ENCODE measurements around the gene FOXL2.

The FOXL2 gene

GRCh38 chr3:138944929-138945708 is 1.8 kb downstream of the FOXL2 start:
- DNase-seq: no peak

DNA sequence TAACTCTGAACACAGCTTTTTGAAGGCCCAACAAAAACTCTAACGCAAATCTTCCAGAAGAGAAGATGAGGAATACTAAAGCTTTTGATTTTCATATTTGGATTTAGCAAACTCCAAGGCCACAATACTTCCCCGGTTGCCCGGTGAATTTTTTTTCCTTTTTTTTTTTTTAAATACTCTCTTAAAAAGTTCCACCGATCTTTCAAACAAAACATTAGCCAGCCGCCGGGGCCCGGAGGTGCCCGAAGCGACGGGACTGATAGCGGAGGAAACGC is 2.3 kb downstream of the FOXL2 start:
- DNase-seq: no peak

DNA sequence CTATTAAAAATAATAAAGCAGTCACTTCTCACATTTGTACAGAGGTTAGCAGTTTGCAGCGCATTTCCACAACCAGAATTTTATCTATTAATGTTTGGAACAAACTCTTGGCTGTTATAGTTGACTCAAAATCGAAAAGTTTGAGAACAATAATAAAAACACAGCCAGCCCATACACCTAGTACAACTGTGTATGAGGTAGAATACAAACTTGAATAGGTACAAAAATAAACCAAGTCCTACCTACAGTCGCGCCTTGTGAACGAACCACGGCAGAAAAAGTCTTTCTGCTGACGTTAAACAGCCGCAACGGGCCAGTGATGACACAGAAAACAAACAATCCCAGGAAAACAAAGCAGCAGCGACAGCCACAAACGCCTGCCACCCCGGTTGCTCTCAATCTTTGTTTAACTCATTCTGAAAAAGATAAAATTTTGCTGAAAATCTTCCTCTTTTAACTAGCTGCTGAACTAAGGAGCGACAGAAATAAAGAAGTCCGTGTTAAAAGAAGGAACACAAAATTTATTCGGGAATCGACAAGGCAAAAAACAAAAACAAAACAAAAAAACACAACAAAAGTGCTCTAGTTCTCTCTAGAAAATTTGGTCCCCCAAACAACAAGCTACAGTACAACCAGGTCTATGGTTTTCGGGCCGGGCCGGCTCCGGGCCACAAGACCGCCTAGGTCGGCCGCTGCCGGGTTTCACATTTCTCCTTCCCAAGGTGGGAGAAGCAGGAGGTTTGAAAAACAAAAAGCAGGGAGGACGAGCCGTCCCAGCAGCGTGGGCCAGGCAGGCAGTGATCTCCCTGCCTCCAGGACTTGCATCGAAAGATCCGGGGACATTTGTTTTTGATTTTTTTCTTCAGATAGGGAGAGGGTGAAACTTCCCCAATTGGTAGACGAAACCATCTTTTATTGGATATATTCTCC is 2.9 kb downstream of the FOXL2 start:
- no peak for DNase-seq

DNA sequence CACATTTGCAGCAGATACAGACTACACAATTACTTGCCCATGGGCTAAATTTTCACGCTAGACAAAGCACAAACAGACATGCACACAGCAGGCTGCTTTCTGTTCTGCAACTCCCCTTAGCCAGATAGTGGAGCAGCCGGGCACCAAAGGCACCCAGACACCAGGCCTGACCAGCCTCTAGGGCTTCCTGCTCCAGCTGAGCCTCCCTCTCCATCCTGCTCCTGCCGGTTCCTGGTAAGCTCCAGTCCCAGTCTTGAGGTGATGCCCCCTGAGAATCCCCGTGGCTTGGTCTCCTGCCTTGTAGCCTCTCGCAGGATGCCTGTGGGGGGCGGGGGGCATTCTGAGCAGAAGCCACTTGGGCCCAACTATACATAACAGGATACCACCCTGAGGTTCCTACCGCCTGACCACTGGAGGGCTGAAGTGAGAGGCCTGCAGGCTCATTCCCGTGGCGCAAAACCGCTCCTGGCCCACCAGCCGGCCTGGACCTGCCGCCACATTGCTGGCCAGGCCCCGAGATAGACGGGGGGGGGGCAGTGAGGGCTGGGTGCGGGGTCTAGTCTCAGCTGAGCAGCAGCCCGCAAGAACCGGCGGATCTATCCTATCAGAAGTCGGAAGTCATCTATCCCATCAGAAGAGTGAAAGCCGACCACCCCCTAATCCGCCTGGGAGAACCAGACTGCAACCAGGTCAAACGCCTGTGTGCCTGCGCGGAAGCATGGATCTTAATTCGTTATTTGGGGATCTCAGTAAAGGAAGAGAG is 3.9 kb downstream of the FOXL2 start:
- no peak for DNase-seq

DNA sequence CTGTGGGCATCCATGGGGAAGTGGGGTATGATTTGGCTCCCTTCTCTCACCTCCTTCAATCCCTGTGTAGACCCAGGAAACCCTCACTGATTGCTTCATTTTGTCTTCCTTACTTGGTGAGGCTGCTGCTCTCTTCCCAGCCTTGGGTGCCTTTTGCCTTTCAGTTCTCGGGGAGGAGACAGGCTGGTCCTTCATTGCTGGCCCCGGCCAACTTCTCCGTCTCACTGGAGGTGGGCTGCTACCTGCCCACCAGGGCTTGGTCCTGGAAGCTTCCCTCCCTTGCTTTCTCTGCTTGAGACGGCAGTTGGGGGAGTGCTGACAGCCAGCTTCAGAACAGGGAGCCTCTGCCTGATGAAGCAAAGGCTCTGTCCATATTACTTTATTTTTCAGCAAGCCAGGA is 4.7 kb downstream of the FOXL2 start:
- DNase-seq: no peak

- peak; percentile 22 for DNase-seq
Measured at GRCh38 chr3:138941259-138941885, 5.6 kb downstream of the FOXL2 start.

- DNase-seq: no peak
Measured at GRCh38 chr3:138940446-138940845, 6.5 kb downstream of the FOXL2 start.

DNA sequence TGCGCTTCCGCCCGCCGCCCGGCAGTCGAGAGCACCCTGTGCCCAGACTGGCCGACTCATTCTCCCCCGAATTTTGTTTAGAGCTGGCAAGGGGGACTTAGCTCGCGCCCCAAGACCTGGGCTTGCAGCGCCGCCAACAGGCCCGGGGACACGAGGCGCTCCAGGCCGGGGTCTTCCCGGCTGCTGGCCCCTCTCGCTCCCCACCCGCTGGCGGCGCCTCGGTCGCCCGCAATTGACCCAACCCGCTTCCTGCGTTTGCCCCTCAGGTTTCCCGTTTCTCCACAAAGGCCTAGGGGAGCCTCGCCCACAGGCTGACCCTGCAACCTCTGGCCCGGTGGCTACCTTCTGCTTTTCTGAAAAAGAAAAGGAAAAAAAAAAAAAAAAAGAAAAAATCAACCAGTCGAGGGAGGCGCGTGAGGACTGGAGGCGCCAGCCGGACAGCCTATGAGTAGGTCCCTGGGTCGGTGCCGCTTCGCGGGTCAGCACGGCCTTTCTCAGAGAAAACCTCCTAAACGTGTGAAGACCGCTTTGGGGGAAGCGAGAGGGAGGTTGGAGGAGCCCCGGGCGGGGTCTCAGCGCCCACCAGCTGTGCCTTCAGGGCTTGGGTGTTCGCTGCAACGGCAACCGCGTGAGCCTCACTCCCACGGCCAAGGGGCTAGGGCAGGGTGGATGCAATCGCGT is 7.2 kb downstream of the FOXL2 start:
- no peak for DNase-seq

DNA sequence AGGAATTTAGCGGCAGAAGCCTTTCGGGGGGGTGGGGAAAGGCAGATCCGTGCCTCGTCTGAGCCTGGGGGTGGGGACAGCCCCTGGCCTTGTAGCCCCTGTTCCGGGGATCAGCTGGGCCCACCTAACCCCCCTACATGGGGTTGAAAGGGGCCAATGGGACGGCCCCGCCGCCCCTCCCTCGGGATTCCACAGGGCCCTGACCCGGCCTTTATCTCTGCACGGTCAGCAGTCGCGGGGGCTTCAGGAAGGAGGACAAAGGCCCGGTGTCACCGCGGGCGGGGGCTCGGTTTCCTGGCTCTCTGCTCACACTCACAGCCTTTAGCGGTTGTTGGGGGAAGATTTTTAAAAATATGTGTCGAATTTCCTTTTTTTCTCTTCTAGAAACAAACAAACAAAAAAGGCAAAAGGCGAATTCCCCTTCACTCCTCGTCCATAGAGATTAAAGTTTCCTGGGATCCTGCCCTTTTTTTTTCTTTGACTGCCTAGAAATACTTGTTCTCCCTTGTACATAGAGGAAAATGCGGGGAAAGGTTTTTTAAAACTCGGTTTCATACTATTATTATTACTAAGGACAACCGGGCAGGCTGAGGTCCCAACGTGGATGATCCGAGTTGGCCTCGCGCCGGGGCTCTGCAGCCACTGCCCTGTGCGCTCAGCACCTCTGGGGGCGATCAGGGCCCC is 7.9 kb downstream of the FOXL2 start:
- DNase-seq: no peak

GRCh38 chr3:138938056-138938876 is 8.7 kb downstream of the FOXL2 start:
- DNase-seq: no peak

DNA sequence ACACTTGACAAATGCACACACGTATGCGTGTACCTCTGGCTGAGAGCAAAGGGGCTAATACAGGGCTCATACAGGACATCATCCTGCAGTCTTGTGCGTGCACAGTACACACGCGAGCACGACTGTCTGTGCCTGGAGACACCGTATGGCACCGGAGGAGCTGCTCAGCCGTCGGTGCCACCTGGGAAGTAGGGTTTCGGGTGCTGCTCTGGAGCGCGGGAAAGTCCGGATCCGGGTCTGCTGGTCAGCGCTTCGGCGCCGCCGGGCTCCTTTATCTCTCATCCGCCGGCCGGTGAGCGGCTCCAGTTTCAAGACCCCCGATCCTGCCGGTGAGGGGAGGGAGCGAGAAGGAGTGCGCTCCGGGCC is 9.3 kb downstream of the FOXL2 start:
- DNase-seq: no peak

- no peak for DNase-seq
Measured at GRCh38 chr3:138936741-138937689, 9.9 kb downstream of the FOXL2 start.

DNA sequence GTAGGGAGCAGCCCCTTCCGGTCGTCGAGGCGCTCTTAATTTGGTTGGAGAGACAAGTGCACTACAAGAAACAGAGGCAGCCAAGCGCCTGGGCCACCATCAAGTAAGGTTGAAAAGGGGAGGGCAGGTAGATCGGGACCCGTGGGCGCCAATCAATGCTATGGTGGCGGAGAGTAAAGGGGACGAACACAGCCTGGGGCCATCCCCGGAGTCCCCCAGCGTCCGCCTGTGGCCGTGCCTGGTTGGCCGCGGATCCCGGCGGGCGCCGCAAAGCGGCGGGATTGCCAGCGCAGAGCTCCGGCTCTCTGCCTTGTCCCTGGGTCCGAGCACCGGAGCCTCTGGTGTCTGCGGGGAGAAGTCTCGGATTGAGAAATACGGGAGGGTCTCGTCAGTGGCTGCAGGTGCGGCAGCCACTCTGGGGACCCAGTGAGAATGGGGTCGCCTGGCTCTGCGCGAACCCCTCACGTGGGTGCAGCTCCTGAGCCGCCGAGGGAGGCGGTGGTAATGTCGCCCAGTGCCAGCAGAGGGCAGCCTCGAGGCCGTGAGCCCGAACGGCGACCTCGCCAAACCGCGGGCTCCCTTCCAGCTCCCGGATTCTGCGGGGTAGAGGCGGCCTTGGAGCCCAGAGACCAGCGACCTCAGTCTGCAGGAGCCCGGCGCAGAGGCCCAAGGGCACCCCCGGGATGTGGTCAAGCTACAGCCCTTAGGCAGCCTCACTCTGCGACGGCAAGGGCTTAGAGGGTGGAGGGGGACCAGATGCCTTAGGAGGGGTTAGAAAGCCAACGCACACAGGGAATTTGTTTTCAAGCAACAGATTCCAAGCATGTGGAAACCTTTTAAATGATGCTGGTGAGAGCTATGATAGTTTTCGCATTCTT is 10.8 kb downstream of the FOXL2 start:
- DNase-seq: peak; percentile 25

- no peak for DNase-seq
Measured at GRCh38 chr3:138935505-138935862, 11.5 kb downstream of the FOXL2 start.

DNA sequence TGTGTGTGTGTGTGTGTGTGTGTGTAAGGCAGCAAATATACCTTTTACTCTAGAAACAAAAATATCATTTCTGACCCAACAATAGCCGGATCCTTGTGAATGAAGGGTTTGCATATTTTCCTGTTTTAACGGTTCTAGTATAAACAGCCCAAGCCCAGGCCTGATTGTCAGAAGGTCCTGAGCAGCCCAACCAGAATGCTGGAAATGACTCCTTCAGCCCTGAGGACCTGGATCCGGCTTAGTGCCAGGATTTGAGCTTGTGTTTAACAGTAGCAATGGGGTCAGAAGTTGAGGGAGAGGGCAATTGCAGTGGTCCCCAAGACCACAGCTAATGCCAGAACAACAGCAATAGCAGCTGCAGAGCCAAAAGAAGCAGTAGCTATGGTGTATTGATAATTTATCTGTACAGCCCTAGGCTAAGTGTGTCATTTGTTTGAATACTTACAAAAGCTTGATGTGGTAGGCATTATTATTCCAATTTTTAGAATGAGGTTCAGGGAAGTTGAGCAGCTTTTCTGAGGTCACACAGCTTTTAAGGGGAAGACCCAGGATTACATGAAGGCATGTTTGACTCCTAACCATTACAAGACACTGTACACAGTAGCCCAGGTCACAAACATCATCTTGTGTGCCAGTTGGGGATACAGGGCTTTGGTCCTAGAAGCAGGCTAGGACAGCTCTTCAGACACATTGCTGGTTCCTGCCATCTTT is 12.8 kb downstream of the FOXL2 start:
- DNase-seq: no peak

DNA sequence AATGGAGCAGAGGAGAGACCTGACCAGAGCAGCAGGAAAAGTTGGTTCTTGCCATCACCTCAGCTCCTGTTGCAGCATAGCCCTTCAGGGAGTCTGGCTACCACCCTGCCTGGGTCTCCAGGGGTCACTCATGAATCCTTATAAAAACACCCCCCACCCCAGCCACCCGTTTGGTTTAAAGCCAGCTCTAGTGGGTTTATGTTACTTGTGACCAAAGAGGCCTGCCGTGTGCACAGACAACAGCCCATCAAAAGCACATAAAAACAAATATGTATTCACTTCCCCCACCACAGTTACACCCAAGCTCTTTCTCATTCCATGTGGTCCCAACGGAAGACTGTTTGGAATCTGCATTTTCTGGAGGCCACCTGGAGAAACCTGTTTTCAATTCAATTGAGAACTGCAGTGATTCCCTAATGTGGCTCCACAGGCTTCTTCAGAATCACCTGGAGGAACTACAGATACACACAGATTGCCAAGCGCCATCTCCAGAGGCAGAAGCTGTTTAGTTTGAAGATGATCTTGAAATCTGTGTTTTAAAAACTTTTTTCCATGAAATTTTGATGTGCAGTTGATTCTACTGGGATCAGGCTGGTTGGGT is 13.8 kb downstream of the FOXL2 start:
- no peak for DNase-seq

GRCh38 chr3:138928727-138929372 is 18.1 kb downstream of the FOXL2 start:
- DNase-seq: no peak

All from MV-4-11 (cell line).